SU-DHL-6 (cell line): ENCODE results near the gene HOXA1.

Experiments
- H2AFZ ChIP-seq: fragments of 200-600 bp; sonication (generic); 2 replicates; pipeline ENCODE4 v1.6.1; 2014; ENCODE audit warnings: low read depth, mild to moderate bottlenecking, moderate library complexity, mixed read lengths, antibody characterized with exemption, low read length; ENCODE audit not compliant: severe bottlenecking
- H3F3A ChIP-seq: fragments of 200-600 bp; shearing (Covaris generic); 2 replicates; pipeline ENCODE4 v1.6.0; 2016; ENCODE audit warnings: antibody characterized with exemption, mild to moderate bottlenecking; ENCODE audit not compliant: insufficient read depth
- H3K27ac ChIP-seq: fragments of 200-600 bp; sonication (generic); 2 replicates; pipeline ENCODE4 v1.5.1; 2016; ENCODE audit warnings: low read depth, mild to moderate bottlenecking, low read length, moderate library complexity, mixed read lengths
- H3K27me3 ChIP-seq: fragments of 200-600 bp; sonication (generic), shearing (Covaris generic); 2 replicates; pipeline ENCODE4 v1.6.0; 2014; ENCODE audit warnings: mild to moderate bottlenecking, low read length
- H3K36me3 ChIP-seq: fragments of 200-600 bp; sonication (generic); 2 replicates; pipeline ENCODE4 v1.6.1; 2014; ENCODE audit warnings: mild to moderate bottlenecking, low read length, mixed read lengths
- H3K4me2 ChIP-seq: fragments of 300-600, 200-600 bp; shearing (Covaris generic), sonication (generic); 2 replicates; pipeline ENCODE4 v1.6.0; 2014; ENCODE audit warnings: low read length, low read depth, mild to moderate bottlenecking; ENCODE audit not compliant: poor library complexity, severe bottlenecking
- H3K4me3 ChIP-seq: fragments of 200-600 bp; sonication (generic); 2 replicates; pipeline ENCODE4 v1.5.1; 2014; ENCODE audit warnings: antibody characterized with exemption, low read length, mild to moderate bottlenecking, mixed read lengths; ENCODE audit not compliant: insufficient read depth, poor library complexity, severe bottlenecking
- H3K79me2 ChIP-seq: fragments of 200-600 bp; sonication (generic); 2 replicates; pipeline ENCODE4 v1.6.1; 2014; ENCODE audit warnings: mild to moderate bottlenecking, low read length, moderate library complexity; ENCODE audit not compliant: insufficient read depth
- H3K9ac ChIP-seq: fragments of 200-600 bp; sonication (generic); 2 replicates; pipeline ENCODE4 v1.7.0; 2014; ENCODE audit warnings: mild to moderate bottlenecking, low read length
- H3K9me2 ChIP-seq: fragments of 200-600 bp; sonication (generic); replicated peaks from 2 replicates; pipeline ENCODE4 v1.6.1; 2014; ENCODE audit warnings: low read length; ENCODE audit not compliant: insufficient read depth
- H3K9me3 ChIP-seq: fragments of 200-600 bp; sonication (generic); 2 replicates; pipeline ENCODE4 v1.6.1; 2014; ENCODE audit warnings: low read length, mixed read lengths; ENCODE audit not compliant: insufficient read depth
- H4K20me1 ChIP-seq: fragments of 200-600 bp; sonication (generic); 2 replicates; pipeline ENCODE4 v1.6.1; 2014; ENCODE audit warnings: low read depth, mild to moderate bottlenecking, antibody characterized with exemption, low read length, moderate library complexity, mixed read lengths
- CTCF ChIP-seq: fragments of 200-600 bp; sonication (generic); IDR thresholded peaks from one replicate; pipeline ENCODE4 v1.5.1; 2017; ENCODE audit warnings: antibody characterized with exemption, mild to moderate bottlenecking, low read length, moderate library complexity; ENCODE audit not compliant: insufficient read depth, poor library complexity, severe bottlenecking
- EZH2phosphoT487 ChIP-seq: fragments of 200-600 bp; sonication (generic), shearing (Covaris generic); conservative IDR thresholded peaks from 2 replicates; pipeline ENCODE4 v1.6.1; 2018; ENCODE audit warnings: mild to moderate bottlenecking, antibody characterized with exemption, low read length, moderate library complexity, mixed read lengths

HOXA1 gene

GRCh38 chr7:27088002-27088922, 7.5 kb downstream of the HOXA1 start:
- Histone ChIP-seq H3K9me3 (no peaks in the 10 kb centered on the region), H2AFZ (no peak overlapping the region), H3K27me3 (no peaks in the 10 kb centered on the region), H3K79me2 (no peaks in the 10 kb centered on the region), H3K27ac (no peak overlapping the region), H3K4me3 (no peak overlapping the region), H3K9ac (no peak overlapping the region), H4K20me1 (no peaks in the 10 kb centered on the region), H3K9me2 (no peaks in the 10 kb centered on the region), H3K36me3 (no peaks in the 10 kb centered on the region), H3F3A (no peaks in the 10 kb centered on the region), H3K4me2 (no peak overlapping the region)
- TF ChIP-seq EZH2phosphoT487 (no peak), CTCF (no peak)

- H3K36me3 ChIP-seq = no peaks in the 10 kb centered on the region
- no peaks in the 10 kb centered on the region for H4K20me1 ChIP-seq
- no peaks in the 10 kb centered on the region for H3K9me2 ChIP-seq
- H3K4me3 ChIP-seq = no peak overlapping the region
- H2AFZ ChIP-seq = no peak overlapping the region
- H3F3A ChIP-seq = no peaks in the 10 kb centered on the region
- no peaks in the 10 kb centered on the region for H3K27me3 ChIP-seq
- TF ChIP-seq EZH2phosphoT487 = no peak
- no peak for TF ChIP-seq CTCF
- H3K9ac ChIP-seq = no peak overlapping the region
- no peak overlapping the region for H3K4me2 ChIP-seq
- H3K79me2 ChIP-seq = no peaks in the 10 kb centered on the region
- no peaks in the 10 kb centered on the region for H3K9me3 ChIP-seq
- H3K27ac ChIP-seq = no peak overlapping the region
These were observed 12.2 kb downstream of the HOXA1 start for GRCh38 chr7:27083646-27084045.

- H3K36me3 ChIP-seq = no peaks in the 10 kb centered on the region
- H3K4me2 ChIP-seq = no peak overlapping the region
- no peaks in the 10 kb centered on the region for H4K20me1 ChIP-seq
- H3K27ac ChIP-seq = no peak overlapping the region
- H3K79me2 ChIP-seq = no peaks in the 10 kb centered on the region
- no peaks in the 10 kb centered on the region for H3K27me3 ChIP-seq
- H3F3A ChIP-seq = no peaks in the 10 kb centered on the region
- H3K9me2 ChIP-seq = no peaks in the 10 kb centered on the region
- no peak overlapping the region for H2AFZ ChIP-seq
- no peaks in the 10 kb centered on the region for H3K9me3 ChIP-seq
- H3K4me3 ChIP-seq = no peak overlapping the region
- TF ChIP-seq EZH2phosphoT487 = no peak
- TF ChIP-seq CTCF = no peak
- H3K9ac ChIP-seq = no peak overlapping the region
These were observed 13.6 kb downstream of the HOXA1 start for GRCh38 chr7:27082171-27082570.
